Neural cell (in vitro differentiated cells): Measurements from ENCODE around the gene ANTXR2. TPM values are rescaled to one million over a fixed set of nuclear protein-coding genes. Genes with fewer than 3 reads are reported as not detected.

Experiments
- H2AFZ ChIP-seq: fragments of 200-600, 300-800 bp; sonication (generic), shearing (Covaris generic); 2 replicates; pipeline ENCODE4 v1.6.0; 2014; ENCODE audit warnings: low read depth, mild to moderate bottlenecking, antibody characterized with exemption, low read length, moderate library complexity
- H3F3A ChIP-seq: fragments of 200-600 bp; shearing (Covaris generic); 2 replicates; pipeline ENCODE4 v1.6.1; 2016; ENCODE audit warnings: mild to moderate bottlenecking, moderate library complexity, mixed read lengths, antibody characterized with exemption, low read length; ENCODE audit not compliant: insufficient read depth, poor library complexity, severe bottlenecking
- H3K27ac ChIP-seq: fragments of 200-600, 300-800 bp; sonication (generic), shearing (Covaris generic); 2 replicates; pipeline ENCODE4 v1.5.1; 2014; ENCODE audit warnings: mild to moderate bottlenecking, low read length, moderate library complexity
- H3K27me3 ChIP-seq: fragments of 300-800, 200-600 bp; sonication (generic), shearing (Covaris generic); 2 replicates; pipeline ENCODE4 v1.6.0; 2014; ENCODE audit warnings: mild to moderate bottlenecking, low read depth, low read length, moderate library complexity; ENCODE audit not compliant: insufficient read depth
- H3K36me3 ChIP-seq: fragments of 300-800, 200-600 bp; sonication (generic), shearing (Covaris generic); 2 replicates; pipeline ENCODE4 v1.5.1; 2014; ENCODE audit warnings: mild to moderate bottlenecking, antibody characterized with exemption, low read length, moderate library complexity; ENCODE audit not compliant: insufficient read depth
- H3K4me2 ChIP-seq: fragments of 300-800, 200-600 bp; sonication (generic), shearing (Covaris generic); 2 replicates; pipeline ENCODE4 v1.6.0; 2014; ENCODE audit warnings: mild to moderate bottlenecking, low read length
- H3K4me3 ChIP-seq: fragments of 300-800, 200-600 bp; sonication (generic), shearing (Covaris generic); 2 replicates; pipeline ENCODE4 v1.5.1; 2014; ENCODE audit warnings: mild to moderate bottlenecking, low read length, moderate library complexity
- H3K79me2 ChIP-seq: fragments of 200-600 bp; shearing (Covaris generic); replicated peaks from 2 replicates; pipeline ENCODE4 v1.6.0; 2014; ENCODE audit warnings: mild to moderate bottlenecking, low read length, moderate library complexity; ENCODE audit not compliant: insufficient read depth
- H3K9ac ChIP-seq: fragments of 300-800, 200-600 bp; sonication (generic), shearing (Covaris generic); 2 replicates; pipeline ENCODE4 v1.6.1; 2016; ENCODE audit warnings: mild to moderate bottlenecking, low read length, mixed read lengths
- H3K9me2 ChIP-seq: fragments of 200-600 bp; shearing (Covaris generic); 2 replicates; pipeline ENCODE4 v1.6.1; 2016; ENCODE audit warnings: mild to moderate bottlenecking, low read length, mixed read lengths; ENCODE audit not compliant: insufficient read depth
- H3K9me3 ChIP-seq: fragments of 200-600, 300-800 bp; sonication (generic), shearing (Covaris generic); 2 replicates; pipeline ENCODE4 v1.6.1; 2016; ENCODE audit warnings: mild to moderate bottlenecking, mixed run types, low read length, moderate library complexity, mixed read lengths
- H4K20me1 ChIP-seq: fragments of 200-600 bp; shearing (Covaris generic); 2 replicates; pipeline ENCODE4 v1.6.1; 2016; ENCODE audit warnings: mild to moderate bottlenecking, mixed run types; ENCODE audit not compliant: insufficient read depth
- EP300 ChIP-seq: fragments of 450-650 bp; conservative IDR thresholded peaks from 2 replicates; pipeline ENCODE4 v1.6.1; 2014; ENCODE audit warnings: antibody characterized with exemption, mild to moderate bottlenecking, moderate library complexity; ENCODE audit not compliant: poor library complexity, severe bottlenecking
- EZH2 ChIP-seq: fragments of 200-600, 300-800 bp; shearing (Covaris generic), sonication (generic); IDR thresholded peaks from 2 replicates; pipeline ENCODE4 v1.6.1; 2014; ENCODE audit warnings: antibody characterized with exemption, low read length, borderline replicate concordance, mild to moderate bottlenecking; ENCODE audit not compliant: insufficient read depth, poor library complexity, severe bottlenecking
- MXI1 ChIP-seq: fragments of 450-650 bp; conservative IDR thresholded peaks from 2 replicates; pipeline ENCODE4 v1.6.1; 2014; ENCODE audit warnings: antibody characterized with exemption, mild to moderate bottlenecking; ENCODE audit not compliant: poor library complexity, severe bottlenecking
- POLR2AphosphoS5 ChIP-seq: IDR thresholded peaks from 2 replicates; pipeline ENCODE4 v1.6.1; 2012
- RAD21 ChIP-seq: fragments of 450-650 bp; conservative IDR thresholded peaks from 2 replicates; pipeline ENCODE4 v1.6.1; 2014; ENCODE audit warnings: antibody characterized with exemption, mild to moderate bottlenecking, moderate library complexity
- SMC3 ChIP-seq: fragments of 450-650 bp; conservative IDR thresholded peaks from 2 replicates; pipeline ENCODE4 v1.6.1; 2014; ENCODE audit warnings: antibody characterized with exemption, mild to moderate bottlenecking, moderate library complexity; ENCODE audit not compliant: poor library complexity
- TAF1 ChIP-seq: IDR thresholded peaks from 2 replicates; pipeline ENCODE4 v1.6.1; 2012; ENCODE audit warnings: low read depth
- polyA plus RNA-seq: library from polyadenylated mRNA; depleted of rRNA; stranded (reverse); fragments of >200 nt; gene quantifications from 2 replicates; pipeline ENCODE4 v1.2.3, GENCODE V29; 2014
- TF ChIP-seq, protein P1 (sequence below): fragments of 450-650 bp; IDR thresholded peaks from 2 replicates; pipeline ENCODE4 v1.5.1; 2014; ENCODE audit warnings: antibody characterized with exemption, mild to moderate bottlenecking, moderate library complexity; ENCODE audit not compliant: poor library complexity, severe bottlenecking
- TF ChIP-seq, protein P2 (sequence below): IDR thresholded peaks from 2 replicates; pipeline ENCODE4 v1.6.1; 2012; ENCODE audit warnings: borderline replicate concordance

ANTXR2 gene
- polyA plus RNA-seq, 1 donor from 2014 or later: 31.7 TPM

DNA sequence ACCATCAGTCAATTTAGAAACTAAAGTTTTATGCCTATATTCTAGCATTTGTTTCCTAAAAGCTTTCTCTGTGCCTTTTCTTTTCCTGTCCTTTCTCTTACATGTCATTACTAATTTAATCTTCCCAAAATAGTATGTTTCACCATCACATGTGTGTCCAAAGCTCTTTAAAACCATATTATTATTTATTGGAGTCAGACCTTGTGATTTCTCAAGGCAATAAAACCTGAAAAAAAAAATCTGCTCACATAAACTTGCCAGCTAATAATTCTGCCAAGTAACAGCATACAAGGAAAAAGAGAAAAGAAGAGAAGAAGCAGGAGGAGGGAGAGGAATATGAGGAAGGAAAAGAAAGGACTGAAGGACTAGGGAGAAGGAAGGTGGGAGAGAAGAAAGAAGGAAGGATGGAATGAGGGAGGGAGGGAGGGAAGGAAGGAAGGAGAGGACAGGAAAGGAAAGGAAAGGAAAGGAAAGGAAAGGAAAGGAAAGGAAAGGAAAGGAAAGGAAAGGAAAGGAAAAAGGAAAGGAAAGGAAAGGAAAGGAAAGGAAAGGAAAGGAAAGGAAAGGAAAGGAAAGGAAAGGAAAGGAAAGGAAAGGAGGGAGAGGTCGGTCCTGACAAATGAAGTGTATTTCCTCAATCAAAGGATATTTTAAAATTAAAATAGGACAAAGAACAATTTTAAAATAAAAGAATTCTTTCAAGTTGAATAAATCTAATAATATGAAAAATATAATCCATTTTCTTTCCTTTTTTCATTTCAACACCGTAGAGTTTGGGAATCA lies 57.4 kb downstream of the ANTXR2 start:
- no peaks in the 10 kb centered on the region for H3K9me2 ChIP-seq
- no peaks in the 10 kb centered on the region for H3K79me2 ChIP-seq
- H3K9me3 ChIP-seq: no peaks in the 10 kb centered on the region
- H4K20me1 ChIP-seq: no peaks in the 10 kb centered on the region
- H3K36me3 ChIP-seq: no peaks in the 10 kb centered on the region
- no peaks in the 10 kb centered on the region for H3K27me3 ChIP-seq
- H3F3A ChIP-seq: no peaks in the 10 kb centered on the region
- no peak for TF ChIP-seq EP300
- TF ChIP-seq TAF1: no peak
- TF ChIP-seq POLR2AphosphoS5: no peak
- no peak for TF ChIP-seq SMC3
- TF ChIP-seq MXI1: no peak
- no peak for TF ChIP-seq EZH2
- TF ChIP-seq, protein P1, sequence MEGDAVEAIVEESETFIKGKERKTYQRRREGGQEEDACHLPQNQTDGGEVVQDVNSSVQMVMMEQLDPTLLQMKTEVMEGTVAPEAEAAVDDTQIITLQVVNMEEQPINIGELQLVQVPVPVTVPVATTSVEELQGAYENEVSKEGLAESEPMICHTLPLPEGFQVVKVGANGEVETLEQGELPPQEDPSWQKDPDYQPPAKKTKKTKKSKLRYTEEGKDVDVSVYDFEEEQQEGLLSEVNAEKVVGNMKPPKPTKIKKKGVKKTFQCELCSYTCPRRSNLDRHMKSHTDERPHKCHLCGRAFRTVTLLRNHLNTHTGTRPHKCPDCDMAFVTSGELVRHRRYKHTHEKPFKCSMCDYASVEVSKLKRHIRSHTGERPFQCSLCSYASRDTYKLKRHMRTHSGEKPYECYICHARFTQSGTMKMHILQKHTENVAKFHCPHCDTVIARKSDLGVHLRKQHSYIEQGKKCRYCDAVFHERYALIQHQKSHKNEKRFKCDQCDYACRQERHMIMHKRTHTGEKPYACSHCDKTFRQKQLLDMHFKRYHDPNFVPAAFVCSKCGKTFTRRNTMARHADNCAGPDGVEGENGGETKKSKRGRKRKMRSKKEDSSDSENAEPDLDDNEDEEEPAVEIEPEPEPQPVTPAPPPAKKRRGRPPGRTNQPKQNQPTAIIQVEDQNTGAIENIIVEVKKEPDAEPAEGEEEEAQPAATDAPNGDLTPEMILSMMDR: no peak
- TF ChIP-seq RAD21: no peak
- TF ChIP-seq, protein P2, sequence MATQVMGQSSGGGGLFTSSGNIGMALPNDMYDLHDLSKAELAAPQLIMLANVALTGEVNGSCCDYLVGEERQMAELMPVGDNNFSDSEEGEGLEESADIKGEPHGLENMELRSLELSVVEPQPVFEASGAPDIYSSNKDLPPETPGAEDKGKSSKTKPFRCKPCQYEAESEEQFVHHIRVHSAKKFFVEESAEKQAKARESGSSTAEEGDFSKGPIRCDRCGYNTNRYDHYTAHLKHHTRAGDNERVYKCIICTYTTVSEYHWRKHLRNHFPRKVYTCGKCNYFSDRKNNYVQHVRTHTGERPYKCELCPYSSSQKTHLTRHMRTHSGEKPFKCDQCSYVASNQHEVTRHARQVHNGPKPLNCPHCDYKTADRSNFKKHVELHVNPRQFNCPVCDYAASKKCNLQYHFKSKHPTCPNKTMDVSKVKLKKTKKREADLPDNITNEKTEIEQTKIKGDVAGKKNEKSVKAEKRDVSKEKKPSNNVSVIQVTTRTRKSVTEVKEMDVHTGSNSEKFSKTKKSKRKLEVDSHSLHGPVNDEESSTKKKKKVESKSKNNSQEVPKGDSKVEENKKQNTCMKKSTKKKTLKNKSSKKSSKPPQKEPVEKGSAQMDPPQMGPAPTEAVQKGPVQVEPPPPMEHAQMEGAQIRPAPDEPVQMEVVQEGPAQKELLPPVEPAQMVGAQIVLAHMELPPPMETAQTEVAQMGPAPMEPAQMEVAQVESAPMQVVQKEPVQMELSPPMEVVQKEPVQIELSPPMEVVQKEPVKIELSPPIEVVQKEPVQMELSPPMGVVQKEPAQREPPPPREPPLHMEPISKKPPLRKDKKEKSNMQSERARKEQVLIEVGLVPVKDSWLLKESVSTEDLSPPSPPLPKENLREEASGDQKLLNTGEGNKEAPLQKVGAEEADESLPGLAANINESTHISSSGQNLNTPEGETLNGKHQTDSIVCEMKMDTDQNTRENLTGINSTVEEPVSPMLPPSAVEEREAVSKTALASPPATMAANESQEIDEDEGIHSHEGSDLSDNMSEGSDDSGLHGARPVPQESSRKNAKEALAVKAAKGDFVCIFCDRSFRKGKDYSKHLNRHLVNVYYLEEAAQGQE: no peak
- no peak overlapping the region for H3K27ac ChIP-seq
- H3K4me3 ChIP-seq: no peak overlapping the region
- no peak overlapping the region for H2AFZ ChIP-seq
- no peak overlapping the region for H3K4me2 ChIP-seq
- no peak overlapping the region for H3K9ac ChIP-seq

DNA sequence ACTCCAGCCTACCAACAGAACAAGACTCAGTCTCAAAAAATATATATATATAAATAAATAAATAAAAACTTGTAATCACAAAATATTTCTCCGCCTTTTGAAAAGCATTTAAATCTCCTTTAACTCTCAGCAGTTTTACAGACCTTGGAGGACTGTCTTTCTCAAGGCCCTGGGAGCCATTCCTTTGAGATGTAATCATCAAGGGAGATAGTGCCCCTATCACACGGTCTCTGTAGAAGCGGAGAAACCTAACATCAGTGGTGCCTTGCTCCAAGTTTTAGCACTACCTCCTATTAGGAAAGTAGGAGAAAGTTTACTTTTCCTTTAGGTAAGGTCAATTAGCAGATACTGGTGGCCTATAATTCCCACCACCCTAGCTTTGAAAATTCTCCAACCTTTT lies 58.5 kb downstream of the ANTXR2 start:
- Histone ChIP-seq H3K9ac (no peak overlapping the region), H4K20me1 (no peaks in the 10 kb centered on the region), H3K4me3 (no peak overlapping the region), H3K27me3 (no peaks in the 10 kb centered on the region), H3K9me2 (no peaks in the 10 kb centered on the region), H3K9me3 (no peaks in the 10 kb centered on the region), H3F3A (no peaks in the 10 kb centered on the region), H3K27ac (no peak overlapping the region), H2AFZ (no peak overlapping the region), H3K4me2 (no peak overlapping the region), H3K79me2 (no peaks in the 10 kb centered on the region), H3K36me3 (no peaks in the 10 kb centered on the region)
- TF ChIP-seq MXI1 (no peak), EP300 (no peak), SMC3 (no peak), RAD21 (no peak), EZH2 (no peak), POLR2AphosphoS5 (no peak), TAF1 (no peak)
- TF ChIP-seq, protein P1: no peak
- TF ChIP-seq, protein P2: no peak
